Stimulated activated CD8-positive, alpha-beta memory T cell treated with anti-CD3 and anti-CD28 coated beads, Interleukin-4, amount 100 ng/mL, for 1 hour (primary cell): ENCODE data around the gene KIF21A.

Experiments used
- DNase-seq, 2 donors: peaks; one replicate each; pipeline ENCODE4 v3.0.0-alpha.2; 2020; ENCODE audit warnings: low read depth in 2 of 2, low spot score in 1 of 2

The KIF21A gene

DNA sequence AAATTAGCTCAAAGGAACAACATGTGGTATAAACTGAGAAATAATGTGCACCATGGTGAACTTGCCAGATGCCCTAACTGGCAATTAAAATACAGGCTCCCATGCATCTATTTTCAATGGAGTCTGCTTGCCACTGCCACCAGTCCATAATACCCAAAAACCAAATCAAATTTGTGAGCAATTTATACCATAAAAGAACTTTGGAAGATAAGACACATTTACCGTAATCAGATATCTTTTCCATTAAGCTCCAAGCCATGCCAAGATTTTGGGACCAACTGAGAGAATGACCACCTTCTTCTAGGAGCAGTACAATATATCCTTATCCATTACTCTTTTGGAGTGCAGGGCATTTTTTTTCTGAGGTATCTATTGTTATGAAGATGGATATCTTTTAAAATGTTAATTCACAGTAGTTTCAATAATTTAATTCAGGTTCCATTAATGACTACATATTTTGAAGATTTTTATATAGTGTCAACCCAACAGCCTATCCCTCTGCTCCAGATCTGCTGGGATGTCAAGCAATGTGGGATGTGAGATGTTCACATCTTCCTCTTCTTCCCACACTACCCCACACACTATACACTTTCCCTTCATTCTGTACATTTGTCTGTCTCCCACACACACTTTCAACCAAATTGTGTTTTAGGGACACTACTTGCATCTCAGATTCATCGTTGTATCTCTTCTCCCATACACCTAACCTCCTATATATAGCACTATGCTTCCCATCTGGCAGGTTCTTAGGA lies 53.3 kb downstream of the KIF21A start:
- no peak for DNase-seq

- no peak for DNase-seq
Measured at GRCh38 chr12:39386335-39386734, 56.6 kb downstream of the KIF21A start.

DNA sequence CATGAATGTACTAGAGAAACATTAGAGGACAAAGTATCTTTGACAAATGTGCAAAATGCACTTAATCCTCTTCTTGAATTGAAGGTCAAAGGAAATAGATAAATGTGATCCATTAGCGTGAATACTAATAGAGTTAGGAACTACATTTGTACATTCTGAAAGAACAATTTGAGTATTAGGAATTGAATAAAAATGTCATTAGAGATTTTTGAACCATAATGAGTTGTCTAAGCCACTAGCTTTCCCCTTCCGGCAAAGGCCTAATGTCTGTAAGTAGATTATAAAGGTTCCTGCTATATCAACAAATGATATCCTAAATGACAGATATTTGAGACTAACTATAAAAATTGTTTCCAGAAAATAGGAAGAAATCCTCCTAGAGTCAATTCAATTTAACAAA lies 59.8 kb downstream of the KIF21A start:
- DNase-seq: no peak

- no peak for DNase-seq
Measured at GRCh38 chr12:39380090-39380489, 62.8 kb downstream of the KIF21A start.

GRCh38 chr12:39378341-39378740 lies 64.6 kb downstream of the KIF21A start:
- no peak for DNase-seq

- DNase-seq: no peak
Measured at GRCh38 chr12:39375206-39375808, 67.6 kb downstream of the KIF21A start.

DNA sequence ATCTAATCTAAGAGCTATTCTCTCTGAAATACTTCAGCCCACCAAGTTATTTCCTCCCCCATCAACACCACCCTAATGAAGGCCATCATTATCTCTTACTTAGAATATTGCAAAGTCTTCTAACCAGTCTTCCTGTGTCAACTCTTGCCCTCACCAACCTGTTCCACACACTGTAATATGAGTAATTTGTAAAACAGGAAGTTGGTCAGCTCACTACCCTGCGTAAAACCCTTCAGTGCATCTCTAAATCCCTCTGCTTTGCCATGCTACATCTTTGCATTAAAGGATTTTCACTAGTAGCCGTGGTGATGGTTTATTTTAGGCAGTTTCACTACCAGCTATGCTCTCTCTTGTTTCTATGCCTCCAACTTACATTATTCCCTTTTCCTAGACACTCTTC lies 70.0 kb downstream of the KIF21A start:
- no peak for DNase-seq

GRCh38 chr12:39372204-39372925 lies 70.6 kb downstream of the KIF21A start:
- no peak for DNase-seq

GRCh38 chr12:39369756-39370155 lies 73.2 kb downstream of the KIF21A start:
- no peak for DNase-seq

GRCh38 chr12:39368891-39369290 lies 74.0 kb downstream of the KIF21A start:
- no peak for DNase-seq

- no peak for DNase-seq
Measured at GRCh38 chr12:39368096-39368495, 74.8 kb downstream of the KIF21A start.

GRCh38 chr12:39367494-39367893 lies 75.4 kb downstream of the KIF21A start:
- DNase-seq: no peak

GRCh38 chr12:39365364-39366001 lies 77.4 kb downstream of the KIF21A start:
- no peak for DNase-seq

- no peak for DNase-seq
Measured at GRCh38 chr12:39364196-39364595, 78.7 kb downstream of the KIF21A start.

GRCh38 chr12:39359645-39360044 lies 83.3 kb downstream of the KIF21A start:
- no peak for DNase-seq

- no peak for DNase-seq
Measured at GRCh38 chr12:39357041-39357440, 85.9 kb downstream of the KIF21A start.

DNA sequence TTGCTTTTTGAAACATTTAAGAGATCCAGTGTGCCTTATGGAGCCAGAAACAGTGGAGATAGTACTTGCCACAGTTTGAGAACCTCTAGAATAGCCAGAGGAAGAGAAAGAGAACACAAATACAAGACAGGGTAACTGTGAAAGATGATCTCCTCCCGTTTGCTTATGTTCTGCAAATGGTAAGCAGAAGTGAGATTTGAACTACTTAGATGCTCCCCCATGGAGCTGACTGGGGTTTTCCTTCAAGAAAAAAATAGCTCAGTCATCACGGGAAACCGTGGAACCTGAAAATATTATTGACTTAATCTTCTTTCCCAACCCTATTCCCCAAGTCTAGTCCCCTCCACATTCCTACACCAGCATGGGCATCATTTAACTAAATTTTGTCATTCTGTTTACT lies 87.1 kb downstream of the KIF21A start:
- DNase-seq: no peak

GRCh38 chr12:39354955-39355354 lies 88.0 kb downstream of the KIF21A start:
- DNase-seq: no peak

DNA sequence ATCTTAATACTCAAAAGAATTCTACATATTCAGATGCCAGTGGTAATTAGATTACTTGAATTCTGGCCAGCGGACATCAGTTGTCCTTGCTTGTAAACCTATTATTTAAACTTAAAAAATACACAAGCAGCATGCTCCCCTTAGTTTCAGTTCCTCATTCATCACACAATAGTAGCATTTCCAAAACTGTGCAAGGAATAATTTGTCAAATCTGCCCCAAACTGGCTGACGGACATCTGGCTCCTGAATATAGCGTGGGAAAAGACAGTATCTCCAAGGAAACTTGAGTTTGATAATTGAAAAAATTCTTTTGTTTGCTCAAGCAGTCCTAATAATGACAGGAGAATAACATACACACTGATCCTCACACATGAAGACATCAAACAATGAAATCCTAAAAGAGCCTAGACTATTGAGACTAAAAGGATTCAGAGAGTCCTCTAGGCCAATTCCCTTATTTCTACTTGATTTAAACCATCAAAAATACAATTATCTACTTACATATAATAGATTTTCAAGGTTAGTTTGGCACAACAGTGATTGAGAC lies 90.4 kb downstream of the KIF21A start:
- no peak for DNase-seq

- DNase-seq: no peak
Measured at GRCh38 chr12:39351153-39351552, 91.8 kb downstream of the KIF21A start.

DNA sequence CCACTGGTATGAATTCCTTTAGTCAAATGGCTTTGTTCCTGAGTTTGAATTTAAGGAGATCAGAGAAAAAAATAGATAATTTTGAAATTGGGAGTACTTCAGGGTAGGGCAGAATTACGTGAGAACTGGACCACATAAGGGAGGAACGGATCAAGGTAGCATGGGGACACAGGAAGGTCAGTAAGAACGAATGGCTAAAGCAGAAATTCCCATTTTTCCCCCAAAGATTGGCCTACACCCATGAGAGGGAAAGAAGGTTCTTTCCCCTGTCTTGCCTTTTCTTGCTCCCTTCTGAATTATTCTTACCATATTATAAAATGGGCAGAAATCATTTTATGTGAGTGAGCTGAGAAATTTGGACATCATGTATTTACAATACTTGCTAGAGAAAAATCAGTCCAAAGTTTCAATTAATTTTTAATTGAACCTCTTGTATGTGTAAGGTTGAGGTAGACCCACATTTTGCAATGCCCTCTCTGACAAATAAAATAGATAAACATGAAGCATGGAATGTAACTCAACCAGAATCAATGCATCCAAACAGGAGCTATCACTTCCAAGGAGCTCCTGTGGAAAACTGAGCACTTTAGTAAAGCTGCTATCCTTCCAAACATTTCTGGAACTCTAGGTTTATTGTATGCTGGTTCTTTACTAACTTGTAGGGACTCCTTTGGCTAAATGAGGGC lies 93.8 kb downstream of the KIF21A start:
- DNase-seq: no peak
